VCaP (cell line): ENCODE results near the gene LYRM7.

Experiments
- H3K27ac ChIP-seq: fragments of 450-650 bp; 2 replicates; pipeline ENCODE4 v1.5.1; 2017
- CTCF ChIP-seq: fragments of 450-650 bp; conservative IDR thresholded peaks from 2 replicates; pipeline ENCODE4 v1.5.1; 2017; ENCODE audit warnings: mild to moderate bottlenecking, moderate library complexity

LYRM7 gene

GRCh38 chr5:131230406-131230805 lies 59.7 kb downstream of the LYRM7 start:
- no peak for TF ChIP-seq CTCF
- peak overlapping the region; percentile 37 for H3K27ac ChIP-seq

- no peak overlapping the region for H3K27ac ChIP-seq
- no peak for TF ChIP-seq CTCF
These were observed 68.9 kb downstream of the LYRM7 start for GRCh38 chr5:131239686-131240085.

- no peak overlapping the region for H3K27ac ChIP-seq
- no peak for TF ChIP-seq CTCF
These were observed 72.0 kb downstream of the LYRM7 start for GRCh38 chr5:131242728-131243255.

- TF ChIP-seq CTCF: no peak
- H3K27ac ChIP-seq: no peak overlapping the region
These were observed 74.6 kb downstream of the LYRM7 start for GRCh38 chr5:131245312-131245711.

GRCh38 chr5:131245948-131246347 lies 75.2 kb downstream of the LYRM7 start:
- no peak overlapping the region for H3K27ac ChIP-seq

GRCh38 chr5:131246504-131246903 lies 75.8 kb downstream of the LYRM7 start:
- no peak for TF ChIP-seq CTCF
- H3K27ac ChIP-seq: no peak overlapping the region

More at GRCh38 chr5:131245948-131246347, 75.2 kb downstream of the LYRM7 start:
- no peak for TF ChIP-seq CTCF

GRCh38 chr5:131250751-131251475 lies 80.2 kb downstream of the LYRM7 start:
- TF ChIP-seq CTCF: no peak

More at GRCh38 chr5:131250751-131251475, 80.2 kb downstream of the LYRM7 start:
- H3K27ac ChIP-seq: no peak overlapping the region
